ENCODE data around the gene CXCR2. TPM values are rescaled to one million over a fixed set of nuclear protein-coding genes. Genes with fewer than 3 reads are reported as not detected.

The CXCR2 gene
- total RNA-seq, 2 donors from 2014 or later = not detected

GRCh38 chr2:218138047-218138446 lies 12.2 kb downstream of the CXCR2 start:
- H3K4me3 ChIP-seq = no peak overlapping the region
- TF ChIP-seq POLR2A (IDR thresholded peaks at IDR 0.05) (no peak), CTCF (IDR thresholded peaks at IDR 0.05) (no peak)
- intact Hi-C loops (cut with DNase I) = no loop called here
- no peaks in the 10 kb centered on the region for H3K9me3 ChIP-seq
- 46 to 59% methylated on average over 4 of the region's 4 CpGs for WGBS, 2 donors
- DNase-seq (no peak), ATAC-seq (no peak)
- H3K4me1 ChIP-seq = no peaks in the 10 kb centered on the region
- no peaks in the 10 kb centered on the region for H3K36me3 ChIP-seq (replicated peaks in 1 of 2; ENCODE audit: insufficient read depth in 1 of 2, low read depth in 2 of 2)
- H3K27me3 ChIP-seq = no peaks in the 10 kb centered on the region
- H3K27ac ChIP-seq = no peak overlapping the region

GRCh38 chr2:218145124-218145523 lies 19.3 kb downstream of the CXCR2 start:
- TF ChIP-seq POLR2A (IDR thresholded peaks at IDR 0.05) (no peak), CTCF (IDR thresholded peaks at IDR 0.05) (no peak)
- Histone ChIP-seq H3K27ac (no peak overlapping the region), H3K4me3 (no peak overlapping the region), H3K27me3 (no peaks in the 10 kb centered on the region), H3K4me1 (no peaks in the 10 kb centered on the region), H3K9me3 (no peaks in the 10 kb centered on the region), H3K36me3 (replicated peaks in 1 of 2; ENCODE audit: insufficient read depth in 1 of 2, low read depth in 2 of 2) (no peaks in the 10 kb centered on the region)
- 57 to 90% methylated on average over 2 to 3 of the region's 3 CpGs for WGBS, 2 donors
- ATAC-seq = no peak
- peak in 1 of 4 donors; percentile 22 for DNase-seq
- intact Hi-C loops (cut with DNase I) = no loop called here

GRCh38 chr2:218146056-218146455 lies 20.2 kb downstream of the CXCR2 start:
- no peaks in the 10 kb centered on the region for H3K4me1 ChIP-seq
- H3K27ac ChIP-seq = no peak overlapping the region
- TF ChIP-seq POLR2A (IDR thresholded peaks at IDR 0.05) (no peak), CTCF (IDR thresholded peaks at IDR 0.05) (no peak)
- H3K27me3 ChIP-seq = no peaks in the 10 kb centered on the region
- H3K36me3 ChIP-seq (replicated peaks in 1 of 2; ENCODE audit: insufficient read depth in 1 of 2, low read depth in 2 of 2) = no peaks in the 10 kb centered on the region
- DNase-seq = no peak
- no peaks in the 10 kb centered on the region for H3K9me3 ChIP-seq
- no peak for ATAC-seq
- no peak overlapping the region for H3K4me3 ChIP-seq
- intact Hi-C loops (cut with DNase I) = no loop called here

GRCh38 chr2:218149098-218149497 lies 23.3 kb downstream of the CXCR2 start:
- Histone ChIP-seq H3K27ac (no peak overlapping the region), H3K9me3 (no peaks in the 10 kb centered on the region), H3K4me3 (no peak overlapping the region), H3K36me3 (replicated peaks in 1 of 2; ENCODE audit: insufficient read depth in 1 of 2, low read depth in 2 of 2) (no peaks in the 10 kb centered on the region), H3K4me1 (no peaks in the 10 kb centered on the region), H3K27me3 (no peaks in the 10 kb centered on the region)
- ATAC-seq = no peak
- 42 to 63% methylated on average over 5 of the region's 5 CpGs for WGBS, 2 donors
- TF ChIP-seq POLR2A (IDR thresholded peaks at IDR 0.05) = no peak
- intact Hi-C loops (cut with DNase I) = no loop called here
- DNase-seq = no peak

GRCh38 chr2:218149848-218150440 lies 24.1 kb downstream of the CXCR2 start:
- Histone ChIP-seq H3K36me3 (replicated peaks in 1 of 2; ENCODE audit: insufficient read depth in 1 of 2, low read depth in 2 of 2) (no peaks in the 10 kb centered on the region), H3K27me3 (no peaks in the 10 kb centered on the region), H3K4me3 (no peak overlapping the region), H3K4me1 (no peaks in the 10 kb centered on the region), H3K27ac (no peak overlapping the region), H3K9me3 (no peaks in the 10 kb centered on the region)
- no peak for ATAC-seq
- TF ChIP-seq POLR2A (IDR thresholded peaks at IDR 0.05) (no peak), CTCF (IDR thresholded peaks at IDR 0.05) (no peak)
- intact Hi-C loops (cut with DNase I) = no loop called here
- 70% methylated on average over 5 of the region's 5 CpGs for WGBS, 2 donors
- no peak for DNase-seq

All from body of pancreas (tissue), 4 donors.